Right lobe of liver (tissue), 6 donors: ENCODE measurements around the gene CHMP6. TPM values are rescaled to one million over a fixed set of nuclear protein-coding genes. Genes with fewer than 3 reads are reported as not detected.
A peak's percentile ranks its signal among the peaks of the same experiment; 100 is the strongest.

ENCODE experiments used
- ATAC-seq, 4 donors: fragments of 200-7000 bp; cut with Tn5 transposase; one replicate each; pipeline ENCODE4 v1.9.1; 2020; ENCODE audit warnings: mild to moderate bottlenecking in 4 of 4, moderate library complexity in 4 of 4
- DNase-seq, 3 donors: peaks; one replicate each; pipeline ENCODE4 v3.0.0-alpha.2; 2020
- H3K27ac ChIP-seq, 3 donors: fragments of 200-600 bp; one replicate each; pipeline ENCODE4 v1.8.0; 2022
- H3K27me3 ChIP-seq, 2 donors: fragments of 200-600 bp; one replicate each; pipeline ENCODE4 v1.8.0; 2022
- H3K36me3 ChIP-seq, 4 donors: fragments of 200-600 bp; sonication (generic) in 1 of 4; one replicate each; pipeline versions ENCODE4 v1.5.1 to v1.8.0; 2017 to 2022; ENCODE audit warnings: control low read depth in 1 of 4
- H3K4me1 ChIP-seq, 4 donors: fragments of 200-600 bp; sonication (generic) in 1 of 4; one replicate each; pipeline versions ENCODE4 v1.5.1 to v1.8.0; 2017 to 2022; ENCODE audit warnings: control low read depth in 1 of 4
- H3K4me3 ChIP-seq, 3 donors: fragments of 200-600 bp; one replicate each; pipeline ENCODE4 v1.8.0; 2022
- H3K9me3 ChIP-seq, 4 donors: fragments of 200-600 bp; sonication (generic) in 1 of 4; one replicate each; pipeline versions ENCODE4 v1.5.1 to v1.8.0; 2017 to 2022; ENCODE audit warnings: control low read depth in 1 of 4
- POLR2A ChIP-seq: fragments of 450-650 bp; IDR thresholded peaks from one replicate; pipeline ENCODE4 v1.6.1; 2017; ENCODE audit warnings: antibody characterized with exemption, mild to moderate bottlenecking
- WGBS: methylation state at CpG from one replicate; pipeline ENCODE4 v1.1.6; 2018; ENCODE audit warnings: low coverage, low lambda C conversion rate; ENCODE audit not compliant: insufficient coverage; ENCODE audit errors: missing lambda C conversion rate; 5-methylcytosine and 5-hydroxymethylcytosine counted together
- intact Hi-C, 2 donors: fragments of 100-400 bp; cut with DNase I; formaldehyde crosslinking; loops; one replicate each; pipeline versions ENCODE4 v1.11.2 to v1.14.1; 2022
- total RNA-seq, 6 experiments: library from RNA; depleted of rRNA in 2 of 6; stranded (reverse); fragments of >200 nt in 2 of 6; fragmentation: NEBNext Ultra II Directional in 3 of 6; extraction: Animal tissue kit (Norgen Biotek cat#: 25700) in 3 of 6; gene quantifications; one replicate each; pipeline versions ENCODE4 v1.1.0 to v1.2.4, GENCODE V29; 2016 to 2023
- TF ChIP-seq, protein P1 (sequence below), 4 donors: fragments of 200-600 bp in 3 of 4; fragments of 450-650 bp in 1 of 4; IDR thresholded peaks; one replicate each; pipeline versions ENCODE4 v1.5.1 to v1.8.0; 2016 to 2022; ENCODE audit warnings: antibody characterized with exemption in 4 of 4, mild to moderate bottlenecking in 2 of 4
- donor health status: DM: no; HTN: yes; CAD: no.
- donor health status: DM: no; HTN: no; CAD: no.
- donor health status: DM: no; HTN: no; CAD: no.
- donor health status: DM: no; HTN: yes; CAD: no.
- donor health status: DM: no; HTN: yes; CAD: no.

Gene CHMP6
- total RNA-seq, 6 experiments from 2014 or later: 13.4 to 27.8 (median 15.6) TPM

GRCh38 chr17:81048827-81049371 lies 57.3 kb downstream of the CHMP6 start:
- peak in 1 of 3 donors; percentile 54 for DNase-seq

DNA sequence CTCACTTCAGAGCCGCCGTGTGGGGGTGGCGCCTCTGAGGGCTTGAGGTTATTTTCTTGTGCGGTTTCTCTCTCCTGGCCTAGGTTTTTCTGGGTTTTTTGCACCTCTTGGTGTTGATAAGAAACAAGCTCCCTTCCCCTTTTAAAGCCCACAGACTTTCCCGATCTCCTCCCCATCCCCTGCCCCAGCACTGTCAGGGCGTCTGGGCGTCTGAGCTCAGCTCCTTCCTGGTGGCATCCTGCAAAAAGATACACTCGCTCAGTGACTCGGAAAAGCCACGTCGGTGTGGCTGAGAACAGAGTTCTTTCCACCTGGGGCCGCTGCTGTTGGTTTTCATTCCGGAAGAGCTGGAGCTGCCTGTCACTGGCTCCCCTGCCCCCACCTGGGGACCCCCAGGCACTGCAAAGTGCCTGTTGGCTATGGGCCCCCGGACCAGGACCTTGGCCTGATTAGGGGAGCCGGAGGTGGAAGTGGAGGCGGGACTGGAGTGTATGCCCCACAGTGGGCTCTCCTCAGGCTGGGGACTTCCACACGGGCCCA lies 57.8 kb downstream of the CHMP6 start:
- no peak overlapping the region for H3K4me3 ChIP-seq
- intact Hi-C loops: no loop called here
- no peaks in the 10 kb centered on the region for H3K9me3 ChIP-seq
- H3K4me1 ChIP-seq: peaks cover 0 to 65% (median 21%) of the 10 kb centered on the region in 4 donors
- no peaks in the 10 kb centered on the region for H3K27me3 ChIP-seq
- H3K27ac ChIP-seq: no peak overlapping the region
- H3K36me3 ChIP-seq: no peaks in the 10 kb centered on the region
- WGBS: 54% methylated on average over 12 of the region's 17 CpGs
- ATAC-seq (no peak), DNase-seq (no peak)
- TF ChIP-seq POLR2A: no peak
- TF ChIP-seq, protein P1, sequence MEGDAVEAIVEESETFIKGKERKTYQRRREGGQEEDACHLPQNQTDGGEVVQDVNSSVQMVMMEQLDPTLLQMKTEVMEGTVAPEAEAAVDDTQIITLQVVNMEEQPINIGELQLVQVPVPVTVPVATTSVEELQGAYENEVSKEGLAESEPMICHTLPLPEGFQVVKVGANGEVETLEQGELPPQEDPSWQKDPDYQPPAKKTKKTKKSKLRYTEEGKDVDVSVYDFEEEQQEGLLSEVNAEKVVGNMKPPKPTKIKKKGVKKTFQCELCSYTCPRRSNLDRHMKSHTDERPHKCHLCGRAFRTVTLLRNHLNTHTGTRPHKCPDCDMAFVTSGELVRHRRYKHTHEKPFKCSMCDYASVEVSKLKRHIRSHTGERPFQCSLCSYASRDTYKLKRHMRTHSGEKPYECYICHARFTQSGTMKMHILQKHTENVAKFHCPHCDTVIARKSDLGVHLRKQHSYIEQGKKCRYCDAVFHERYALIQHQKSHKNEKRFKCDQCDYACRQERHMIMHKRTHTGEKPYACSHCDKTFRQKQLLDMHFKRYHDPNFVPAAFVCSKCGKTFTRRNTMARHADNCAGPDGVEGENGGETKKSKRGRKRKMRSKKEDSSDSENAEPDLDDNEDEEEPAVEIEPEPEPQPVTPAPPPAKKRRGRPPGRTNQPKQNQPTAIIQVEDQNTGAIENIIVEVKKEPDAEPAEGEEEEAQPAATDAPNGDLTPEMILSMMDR (IDR thresholded peaks at IDR 0.05): no peak

More at GRCh38 chr17:81048827-81049371, 57.3 kb downstream of the CHMP6 start:
- peak overlapping the region in 1 of 3 donors; percentile 51 for H3K27ac ChIP-seq
- intact Hi-C loops: no loop called here
- H3K4me3 ChIP-seq: no peak overlapping the region
- no peaks in the 10 kb centered on the region for H3K9me3 ChIP-seq
- no peak for TF ChIP-seq POLR2A
- peaks cover 0 to 70% (median 24%) of the 10 kb centered on the region in 4 donors for H3K4me1 ChIP-seq
- no peaks in the 10 kb centered on the region for H3K27me3 ChIP-seq
- WGBS: 61% methylated on average over 5 of the region's 28 CpGs
- ATAC-seq: no peak
- H3K36me3 ChIP-seq: no peaks in the 10 kb centered on the region

Other genes starting within 250 kb of the CHMP6 start
- 100 to 1,000 TPM in 1 of 6 experiments, 10 to 100 TPM in 5; 46.6 to 139 (median 63.3) TPM for gene BAIAP2, start 43.3 kb downstream of the CHMP6 start, total RNA-seq
- gene PVALEF, start 173.7 kb downstream of the CHMP6 start, total RNA-seq: not detected
- gene AATK, start 174.4 kb downstream of the CHMP6 start, total RNA-seq: 1 to 10 TPM in 2 of 6 experiments, under 1 TPM in 4; 0.31 to 1.2 (median 0.86) TPM
- 1 to 10 TPM; 1.5 to 4.3 (median 2.1) TPM for gene CEP131, start 231.1 kb downstream of the CHMP6 start, total RNA-seq
- gene TEPSIN, start 247.2 kb downstream of the CHMP6 start, total RNA-seq: 10 to 100 TPM; 11.9 to 27.6 (median 18.1) TPM
- 10 to 100 TPM; 15.7 to 35.9 (median 23.3) TPM for gene NDUFAF8, start 247.5 kb downstream of the CHMP6 start, total RNA-seq